Keratinocyte (primary cell): ENCODE data around the gene TALDO1. TPM values are rescaled to one million over a fixed set of nuclear protein-coding genes. Genes with fewer than 3 reads are reported as not detected.

Experiments
- DNase-seq: peaks from one replicate; pipeline ENCODE4 v3.0.0-alpha.2; 2011; ENCODE audit warnings: low read depth, missing footprints, low spot score
- FAIRE-seq: peaks from 2 replicates; lab custom pipeline; 2011; peaks lifted over from hg19 to GRCh38; lab: Jason Lieb, UNC
- H2AFZ ChIP-seq: 2 replicates; pipeline ENCODE4 v1.6.0; 2012; ENCODE audit warnings: low read length, control low read depth, inconsistent platforms; ENCODE audit not compliant: control insufficient read depth
- H3K27ac ChIP-seq: 2 replicates; pipeline ENCODE4 v1.5.1; 2011; ENCODE audit warnings: low read length; ENCODE audit not compliant: control insufficient read depth, insufficient read depth
- H3K27me3 ChIP-seq: 3 replicates; pipeline ENCODE4 v1.6.0; 2011; ENCODE audit warnings: low read length; ENCODE audit not compliant: control insufficient read depth, insufficient read depth; ENCODE audit errors: extremely low read depth
- H3K36me3 ChIP-seq, 2 experiments: 2 replicates in 1 of 2; 3 replicates in 1 of 2; pipeline ENCODE4 v1.5.1; 2011; ENCODE audit warnings: low read length in 2 of 2, mild to moderate bottlenecking in 1 of 2; ENCODE audit not compliant: control insufficient read depth in 2 of 2, insufficient read depth in 2 of 2; ENCODE audit errors: extremely low read depth in 1 of 2
- H3K4me1 ChIP-seq: 3 replicates; pipeline ENCODE4 v1.5.1; 2011; ENCODE audit warnings: low read length; ENCODE audit not compliant: control insufficient read depth, insufficient read depth; ENCODE audit errors: extremely low read depth
- H3K4me2 ChIP-seq: 3 replicates; pipeline ENCODE4 v1.6.0; 2011; ENCODE audit warnings: low read depth, low read length; ENCODE audit not compliant: control insufficient read depth, insufficient read depth; ENCODE audit errors: extremely low read depth
- H3K4me3 ChIP-seq, 3 experiments: fragments of 200-600 bp in 1 of 3; sonication (generic) in 1 of 3; 2 replicates in 2 of 3; 3 replicates in 1 of 3; pipeline ENCODE4 v1.5.1; 2011 to 2016; ENCODE audit warnings: low read length in 3 of 3, mild to moderate bottlenecking in 3 of 3, control low read depth in 2 of 3, inconsistent platforms in 1 of 3, low read depth in 1 of 3, mixed read lengths in 1 of 3, mixed run types in 1 of 3, moderate library complexity in 1 of 3; ENCODE audit not compliant: control insufficient read depth in 2 of 3, insufficient read depth in 2 of 3; ENCODE audit errors: extremely low read depth in 1 of 3
- H3K79me2 ChIP-seq: 2 replicates; pipeline ENCODE4 v1.6.0; 2012; ENCODE audit warnings: low read length; ENCODE audit not compliant: control insufficient read depth, insufficient read depth
- H3K9ac ChIP-seq: 3 replicates; pipeline ENCODE4 v1.6.0; 2011; ENCODE audit warnings: low read length; ENCODE audit not compliant: control insufficient read depth, insufficient read depth; ENCODE audit errors: extremely low read depth
- H3K9me1 ChIP-seq: 3 replicates; pipeline ENCODE4 v1.6.0; 2011; ENCODE audit warnings: low read length; ENCODE audit not compliant: control insufficient read depth, insufficient read depth; ENCODE audit errors: extremely low read depth
- H3K9me3 ChIP-seq: 2 replicates; pipeline ENCODE4 v1.5.1; 2012; ENCODE audit warnings: low read depth, low read length; ENCODE audit not compliant: control insufficient read depth
- H4K20me1 ChIP-seq: 3 replicates; pipeline ENCODE4 v1.6.0; 2011; ENCODE audit warnings: low read length; ENCODE audit not compliant: control insufficient read depth, insufficient read depth; ENCODE audit errors: extremely low read depth
- EZH2 ChIP-seq: IDR thresholded peaks from one replicate; pipeline ENCODE4 v1.6.1; 2012; ENCODE audit warnings: inconsistent platforms, mild to moderate bottlenecking, low read length, moderate library complexity
- dilution Hi-C: fragments of 300-500 bp; cut with MboI; formaldehyde crosslinking; loops from one replicate; pipeline ENCODE4 v1.7.0; 2020; ENCODE audit warnings: low sequenced_read_pairs; ENCODE audit not compliant: extremely low pct_ligation_motif_present
- polyA plus RNA-seq, 5 experiments: library from polyadenylated mRNA; depleted of rRNA in 3 of 5; stranded (reverse) in 3 of 5; stranded (forward) in 1 of 5; unstranded in 1 of 5; fragments of >200 nt; gene quantifications; 1 replicate in 1 of 5; 2 replicates in 3 of 5; 3 replicates in 1 of 5; pipeline versions ENCODE4 v1.2.1 to v1.2.3, GENCODE V29; 2011 to 2012; ENCODE audit warnings: missing spikeins in 2 of 5, low read depth in 1 of 5, low replicate concordance in 1 of 5
- TF ChIP-seq, protein P1 (sequence below), 3 experiments: IDR thresholded peaks in 1 of 3; conservative IDR thresholded peaks in 1 of 3; optimal IDR thresholded peaks in 1 of 3; 2 replicates in 2 of 3; 3 replicates in 1 of 3; pipeline versions ENCODE3 to v1.5.1; 2011; ENCODE audit warnings: low read length in 3 of 3, mild to moderate bottlenecking in 3 of 3, moderate library complexity in 2 of 3, control low read depth in 1 of 3, inconsistent platforms in 1 of 3; ENCODE audit not compliant: insufficient read depth in 2 of 3; ENCODE audit errors: extremely low read depth in 1 of 3

TALDO1 gene
- polyA plus RNA-seq, 1 donor (not counting 4 experiments of a cell fraction or from before 2014, with no cell fraction given): 162 TPM

DNA sequence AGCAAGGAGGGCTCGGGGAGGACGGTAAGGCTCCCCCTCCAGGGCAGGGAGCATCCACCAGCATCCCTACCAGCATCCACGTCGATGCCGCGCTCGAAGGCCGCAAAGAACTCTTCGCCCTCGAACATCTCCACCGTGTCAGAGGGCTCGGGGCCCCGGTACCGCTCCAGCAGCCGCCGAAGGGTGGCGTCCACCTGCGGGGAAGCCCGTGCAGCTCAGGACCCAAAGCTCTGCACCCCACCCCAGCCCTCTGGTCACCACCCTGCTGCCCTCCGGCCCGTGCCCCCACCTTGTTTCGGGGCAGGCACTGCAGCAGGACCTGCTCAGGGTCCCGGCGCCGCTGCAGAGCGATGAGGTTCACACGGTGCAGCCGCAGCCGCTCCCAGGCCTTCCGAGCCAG is 53.2 kb downstream of the TALDO1 start:
- Histone ChIP-seq H3K9me1 (no peaks in the 10 kb centered on the region), H3K4me3 (no peak overlapping the region), H3K79me2 (no peaks in the 10 kb centered on the region), H3K4me1 (peaks cover 26% of the 10 kb centered on the region), H3K9ac (no peak overlapping the region), H2AFZ (no peak overlapping the region), H3K9me3 (no peaks in the 10 kb centered on the region), H3K27me3 (no peaks in the 10 kb centered on the region), H3K27ac (no peak overlapping the region), H3K36me3 (peaks cover 0 to 17% of the 10 kb centered on the region in 2 experiments), H3K4me2 (no peak overlapping the region), H4K20me1 (no peaks in the 10 kb centered on the region)
- FAIRE-seq (no peak), DNase-seq (no peak)
- no peak for TF ChIP-seq EZH2
- TF ChIP-seq, protein P1, sequence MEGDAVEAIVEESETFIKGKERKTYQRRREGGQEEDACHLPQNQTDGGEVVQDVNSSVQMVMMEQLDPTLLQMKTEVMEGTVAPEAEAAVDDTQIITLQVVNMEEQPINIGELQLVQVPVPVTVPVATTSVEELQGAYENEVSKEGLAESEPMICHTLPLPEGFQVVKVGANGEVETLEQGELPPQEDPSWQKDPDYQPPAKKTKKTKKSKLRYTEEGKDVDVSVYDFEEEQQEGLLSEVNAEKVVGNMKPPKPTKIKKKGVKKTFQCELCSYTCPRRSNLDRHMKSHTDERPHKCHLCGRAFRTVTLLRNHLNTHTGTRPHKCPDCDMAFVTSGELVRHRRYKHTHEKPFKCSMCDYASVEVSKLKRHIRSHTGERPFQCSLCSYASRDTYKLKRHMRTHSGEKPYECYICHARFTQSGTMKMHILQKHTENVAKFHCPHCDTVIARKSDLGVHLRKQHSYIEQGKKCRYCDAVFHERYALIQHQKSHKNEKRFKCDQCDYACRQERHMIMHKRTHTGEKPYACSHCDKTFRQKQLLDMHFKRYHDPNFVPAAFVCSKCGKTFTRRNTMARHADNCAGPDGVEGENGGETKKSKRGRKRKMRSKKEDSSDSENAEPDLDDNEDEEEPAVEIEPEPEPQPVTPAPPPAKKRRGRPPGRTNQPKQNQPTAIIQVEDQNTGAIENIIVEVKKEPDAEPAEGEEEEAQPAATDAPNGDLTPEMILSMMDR (optimal IDR thresholded peaks at IDR 0.05 in 1 of 3, IDR thresholded peaks at IDR 0.05 in 1 of 3, conservative IDR thresholded peaks at IDR 0.05 in 1 of 3; ENCODE audit: extremely low read depth in 1 of 3, insufficient read depth in 2 of 3, low read length in 3 of 3): no peak
- dilution Hi-C loops: no loop called here

DNA sequence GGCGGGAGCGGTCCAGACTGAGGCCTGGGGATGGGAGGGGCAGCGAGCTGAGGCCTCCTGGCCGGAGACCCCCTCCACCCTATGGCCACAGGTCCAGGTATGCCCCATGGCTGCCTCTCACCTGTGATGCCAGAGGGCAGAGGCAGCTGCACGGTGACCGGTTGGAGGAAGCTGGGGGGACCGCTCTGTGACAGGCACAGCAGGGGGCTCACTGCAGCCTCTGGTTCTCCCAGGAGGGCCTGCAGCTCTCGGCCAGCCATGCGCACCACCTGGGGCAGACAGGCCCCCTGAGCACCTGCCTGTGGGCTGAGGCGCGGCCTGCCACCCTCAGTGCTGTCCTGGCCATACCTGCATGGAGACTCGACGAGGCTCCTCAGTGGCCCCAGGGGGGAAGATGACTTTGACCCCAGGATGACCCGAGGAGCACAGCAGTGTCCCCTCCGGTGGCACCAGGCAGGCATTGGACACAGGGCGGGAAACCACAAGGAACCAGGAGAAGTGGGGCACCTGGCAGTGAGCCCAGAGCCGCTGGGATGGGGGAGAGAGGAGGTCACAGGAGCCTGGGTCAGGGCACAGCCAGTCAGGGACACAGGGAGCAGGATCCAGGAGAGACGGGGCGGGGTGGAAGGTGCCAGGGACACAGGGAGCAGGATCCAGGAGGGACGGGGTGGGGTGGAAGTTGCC is 54.0 kb downstream of the TALDO1 start:
- no peaks in the 10 kb centered on the region for H3K9me1 ChIP-seq

More for the DNA sequence above, 54.0 kb downstream of the TALDO1 start:
- Histone ChIP-seq H3K4me1 (peaks cover 28% of the 10 kb centered on the region), H3K9ac (no peak overlapping the region), H3K9me3 (no peaks in the 10 kb centered on the region), H3K4me3 (no peak overlapping the region), H4K20me1 (no peaks in the 10 kb centered on the region), H3K27me3 (no peaks in the 10 kb centered on the region), H3K36me3 (peaks cover 0 to 17% of the 10 kb centered on the region in 2 experiments), H3K27ac (no peak overlapping the region), H3K79me2 (no peaks in the 10 kb centered on the region), H2AFZ (no peak overlapping the region), H3K4me2 (no peak overlapping the region)
- TF ChIP-seq, protein P1 (optimal IDR thresholded peaks at IDR 0.05 in 1 of 3, IDR thresholded peaks at IDR 0.05 in 1 of 3, conservative IDR thresholded peaks at IDR 0.05 in 1 of 3; ENCODE audit: extremely low read depth in 1 of 3, insufficient read depth in 2 of 3, low read length in 3 of 3): no peak
- TF ChIP-seq EZH2: no peak
- FAIRE-seq (no peak), DNase-seq (no peak)
- dilution Hi-C loops: no loop called here
